OCI-LY7 (cell line): Measurements from ENCODE around the gene CHPT1. TPM values are rescaled to one million over a fixed set of nuclear protein-coding genes. Genes with fewer than 3 reads are reported as not detected.
"Not testable (repeated sequence)": the region's sequence is repeated elsewhere in the genome, so short reads cannot be mapped to it uniquely, and the experiment has no call there.

Source experiments
- BruUV-seq: library from RNA; stranded (reverse); fragments of 400-500 nt; replicated peaks from 2 replicates; lab custom pipeline; 2021; lab: Mats Ljungman, UMichigan
- CTCF ChIA-PET: fragments of 300-600 bp; sonication (Branson Sonifier 250); formaldehyde crosslinking; loops from one replicate; lab custom pipeline; 2022; ENCODE audit warnings: antibody characterized with exemption; ENCODE audit not compliant: unreplicated experiment; lab: Charles Lee
- POLR2A ChIA-PET: fragments of 300-600 bp; sonication (Branson Sonifier 250); formaldehyde crosslinking; loops from one replicate; lab custom pipeline; 2022; ENCODE audit warnings: antibody characterized with exemption; lab: Charles Lee
- DNase-seq: peaks from one replicate; pipeline ENCODE4 v3.0.0-alpha.2; 2015; ENCODE audit warnings: low spot score
- H2AFZ ChIP-seq: fragments of 200-600 bp; sonication (generic), shearing (Covaris generic); 2 replicates; pipeline ENCODE4 v1.6.1; 2014; ENCODE audit warnings: mild to moderate bottlenecking, antibody characterized with exemption, low read length, moderate library complexity
- H3K27ac ChIP-seq: fragments of 200-600 bp; sonication (generic); 2 replicates; pipeline ENCODE4 v1.5.1; 2014; ENCODE audit warnings: mixed run types, low read depth, mild to moderate bottlenecking, moderate library complexity, low read length, inconsistent platforms; ENCODE audit not compliant: poor library complexity, severe bottlenecking
- H3K36me3 ChIP-seq: fragments of 200-600 bp; sonication (generic); 2 replicates; pipeline ENCODE4 v1.6.1; 2014; ENCODE audit warnings: mild to moderate bottlenecking, antibody characterized with exemption, low read length, moderate library complexity, mixed read lengths; ENCODE audit not compliant: insufficient read depth
- H3K4me1 ChIP-seq: fragments of 200-600 bp; sonication (generic); 2 replicates; pipeline ENCODE4 v1.5.1; 2014; ENCODE audit warnings: mild to moderate bottlenecking, low read length; ENCODE audit not compliant: insufficient read depth, poor library complexity, severe bottlenecking
- H3K4me2 ChIP-seq: fragments of 200-600 bp; sonication (generic); 2 replicates; pipeline ENCODE4 v1.6.1; 2014; ENCODE audit warnings: mild to moderate bottlenecking, low read length
- H3K4me3 ChIP-seq: fragments of 200-600 bp; sonication (generic); 2 replicates; pipeline ENCODE4 v1.5.1; 2014; ENCODE audit warnings: mild to moderate bottlenecking, low read depth, low read length; ENCODE audit not compliant: poor library complexity, severe bottlenecking
- H3K79me2 ChIP-seq: fragments of 200-600 bp; sonication (generic); 2 replicates; pipeline ENCODE4 v1.6.1; 2016; ENCODE audit warnings: low read depth, mild to moderate bottlenecking, low read length, moderate library complexity, mixed read lengths; ENCODE audit not compliant: insufficient read depth
- H3K9me2 ChIP-seq: fragments of 200-600 bp; sonication (generic); 2 replicates; pipeline ENCODE4 v1.6.1; 2016; ENCODE audit warnings: mild to moderate bottlenecking, low read length, mixed read lengths; ENCODE audit not compliant: insufficient read depth
- H3K9me3 ChIP-seq: fragments of 200-600 bp; sonication (generic); 2 replicates; pipeline ENCODE4 v1.6.1; 2014; ENCODE audit warnings: mild to moderate bottlenecking, mixed run types, low read length, mixed read lengths
- H4K20me1 ChIP-seq: fragments of 200-600 bp; sonication (generic); 2 replicates; pipeline ENCODE4 v1.6.1; 2014; ENCODE audit warnings: mild to moderate bottlenecking, antibody characterized with exemption, low read length, moderate library complexity, mixed read lengths; ENCODE audit not compliant: insufficient read depth
- EZH2phosphoT487 ChIP-seq: fragments of 200-600 bp; sonication (generic); IDR thresholded peaks from 2 replicates; pipeline ENCODE4 v1.6.1; 2018; ENCODE audit warnings: low read depth, borderline replicate concordance, mild to moderate bottlenecking, mixed run types, antibody characterized with exemption, low read length, moderate library complexity, mixed read lengths
- intact Hi-C: fragments of 100-400 bp; cut with micrococcal nuclease; formaldehyde crosslinking; loops from one replicate; pipeline ENCODE4 v1.10.0; 2022; ENCODE audit not compliant: unreplicated experiment
- total RNA-seq, 2 experiments: library from RNA; depleted of rRNA in 1 of 2; stranded (reverse); fragments of >200 nt in 1 of 2; shearing (Covaris generic) in 1 of 2; gene quantifications; 2 replicates each; pipeline ENCODE4 v1.2.3, GENCODE V29; 2014 to 2022
- TF ChIP-seq, protein P1 (sequence below): fragments of 200-600 bp; sonication (generic); conservative IDR thresholded peaks from 2 replicates; pipeline ENCODE4 v1.5.1; 2014; ENCODE audit warnings: mild to moderate bottlenecking, antibody characterized with exemption, low read length, moderate library complexity, mixed read lengths

CHPT1 gene
- total RNA-seq, 2 experiments from 2014 or later: 44.3 to 56.6 TPM

DNA sequence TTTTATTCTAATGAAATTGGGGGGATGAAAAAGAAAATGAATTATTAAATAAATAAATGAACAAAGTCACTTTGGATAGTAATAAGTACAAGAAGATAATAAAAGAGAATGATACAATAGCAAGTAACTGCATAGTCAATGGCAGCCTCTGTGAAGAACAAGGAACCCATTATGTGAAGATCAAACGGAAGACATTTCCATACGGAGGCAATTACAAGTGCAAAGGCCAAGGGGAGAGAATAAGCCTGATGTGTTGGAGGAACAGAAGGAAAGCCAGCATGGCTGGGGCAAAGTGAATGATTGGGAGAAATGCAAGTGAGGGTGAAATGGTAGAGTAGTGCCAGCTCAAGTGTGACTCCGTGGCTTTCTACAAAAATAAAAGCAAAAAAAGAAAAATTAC is 43.9 kb upstream of the CHPT1 start:
- no peak for DNase-seq

DNA sequence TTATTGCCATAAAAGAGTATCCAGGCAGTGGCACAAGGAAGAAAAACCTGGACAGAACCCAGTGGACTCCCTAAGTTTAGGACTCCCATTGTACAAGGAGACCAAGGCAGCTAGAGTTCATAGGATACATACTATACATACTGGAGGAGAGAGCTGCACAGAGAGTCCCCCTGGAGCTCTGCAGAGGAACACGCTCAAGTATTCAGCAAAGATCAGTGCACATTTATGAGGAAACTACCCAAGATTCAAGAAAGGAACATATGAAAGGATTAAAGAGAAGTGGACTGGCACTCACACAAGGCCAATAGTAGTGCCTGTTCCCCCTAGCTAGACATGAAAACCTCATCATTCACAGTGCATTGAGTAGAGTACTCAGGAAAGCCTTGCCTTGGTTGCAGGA is 43.0 kb upstream of the CHPT1 start:
- no peak for TF ChIP-seq EZH2phosphoT487
- TF ChIP-seq, protein P1, sequence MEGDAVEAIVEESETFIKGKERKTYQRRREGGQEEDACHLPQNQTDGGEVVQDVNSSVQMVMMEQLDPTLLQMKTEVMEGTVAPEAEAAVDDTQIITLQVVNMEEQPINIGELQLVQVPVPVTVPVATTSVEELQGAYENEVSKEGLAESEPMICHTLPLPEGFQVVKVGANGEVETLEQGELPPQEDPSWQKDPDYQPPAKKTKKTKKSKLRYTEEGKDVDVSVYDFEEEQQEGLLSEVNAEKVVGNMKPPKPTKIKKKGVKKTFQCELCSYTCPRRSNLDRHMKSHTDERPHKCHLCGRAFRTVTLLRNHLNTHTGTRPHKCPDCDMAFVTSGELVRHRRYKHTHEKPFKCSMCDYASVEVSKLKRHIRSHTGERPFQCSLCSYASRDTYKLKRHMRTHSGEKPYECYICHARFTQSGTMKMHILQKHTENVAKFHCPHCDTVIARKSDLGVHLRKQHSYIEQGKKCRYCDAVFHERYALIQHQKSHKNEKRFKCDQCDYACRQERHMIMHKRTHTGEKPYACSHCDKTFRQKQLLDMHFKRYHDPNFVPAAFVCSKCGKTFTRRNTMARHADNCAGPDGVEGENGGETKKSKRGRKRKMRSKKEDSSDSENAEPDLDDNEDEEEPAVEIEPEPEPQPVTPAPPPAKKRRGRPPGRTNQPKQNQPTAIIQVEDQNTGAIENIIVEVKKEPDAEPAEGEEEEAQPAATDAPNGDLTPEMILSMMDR: no peak
- no peak overlapping the region for H2AFZ ChIP-seq

More for the DNA sequence above, 43.9 kb upstream of the CHPT1 start:
- Histone ChIP-seq H3K36me3 (no peaks in the 10 kb centered on the region), H3K79me2 (no peaks in the 10 kb centered on the region), H4K20me1 (no peaks in the 10 kb centered on the region), H3K27ac (no peak overlapping the region), H3K9me3 (no peaks in the 10 kb centered on the region), H3K4me2 (no peak overlapping the region), H2AFZ (no peak overlapping the region), H3K4me3 (no peak overlapping the region), H3K4me1 (no peaks in the 10 kb centered on the region), H3K9me2 (no peaks in the 10 kb centered on the region)
- BruUV-seq: no TSS peak
- TF ChIP-seq, protein P1: no peak
- no peak for TF ChIP-seq EZH2phosphoT487
- POLR2A ChIA-PET: interaction anchor here (0.6 to 0.7 kb wide), 2 partner anchors 20 to 69 kb away, joined by 3 to 4 read pairs; no protein-coding TSS in a partner anchor
- intact Hi-C loops: no loop called here
- CTCF ChIA-PET: no interaction called here

DNA sequence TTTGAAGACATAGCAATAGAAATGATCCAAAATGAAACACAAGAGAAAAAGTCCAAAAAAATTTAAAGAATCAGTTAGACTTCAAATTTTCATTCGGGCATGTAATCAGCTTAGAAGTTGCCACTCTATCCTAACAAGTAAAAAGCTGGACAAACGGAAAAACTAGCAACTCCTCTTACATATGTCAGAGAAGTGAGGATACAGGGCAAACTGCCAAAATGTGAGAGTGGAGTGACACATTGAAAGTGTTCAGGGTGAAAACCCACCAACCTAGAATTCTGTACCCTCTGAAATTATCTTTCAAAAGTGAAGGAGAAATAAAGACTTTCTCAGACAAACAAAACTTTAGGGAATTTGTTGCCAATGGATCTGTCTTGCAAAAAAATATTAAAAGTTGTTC is 42.0 kb upstream of the CHPT1 start:
- Histone ChIP-seq H3K4me1 (no peaks in the 10 kb centered on the region), H4K20me1 (no peaks in the 10 kb centered on the region), H3K4me2 (no peak overlapping the region), H2AFZ (no peak overlapping the region), H3K36me3 (no peaks in the 10 kb centered on the region), H3K4me3 (no peak overlapping the region), H3K9me2 (no peaks in the 10 kb centered on the region), H3K79me2 (no peaks in the 10 kb centered on the region), H3K27ac (no peak overlapping the region), H3K9me3 (no peaks in the 10 kb centered on the region)
- no TSS peak for BruUV-seq
- TF ChIP-seq, protein P1: no peak
- no peak for TF ChIP-seq EZH2phosphoT487
- POLR2A ChIA-PET: interaction anchor here (1.0 to 1.2 kb wide), 3 partner anchors 15 to 67 kb away, joined by 3 to 7 read pairs (median 5); no protein-coding TSS in a partner anchor
- CTCF ChIA-PET: interaction anchor here (1.0 kb wide), 1 partner anchor 9 kb away, joined by 3 read pairs; no protein-coding TSS in a partner anchor
- DNase-seq: no peak
- intact Hi-C loops: no loop called here

More for the DNA sequence above, 43.0 kb upstream of the CHPT1 start:
- ChIA-PET CTCF (interaction anchor here (1.0 kb wide), 1 partner anchor 8 kb away, joined by 3 read pairs; no protein-coding TSS in a partner anchor), POLR2A (interaction anchor here (0.5 to 1.2 kb wide), 7 partner anchors 12 to 167 kb away, joined by 3 to 7 read pairs (median 3); no protein-coding TSS in a partner anchor)
- Histone ChIP-seq H3K79me2 (no peaks in the 10 kb centered on the region), H3K9me2 (no peaks in the 10 kb centered on the region), H3K9me3 (no peaks in the 10 kb centered on the region), H4K20me1 (no peaks in the 10 kb centered on the region), H3K27ac (no peak overlapping the region), H3K4me3 (no peak overlapping the region), H3K4me1 (no peaks in the 10 kb centered on the region), H3K4me2 (no peak overlapping the region), H3K36me3 (no peaks in the 10 kb centered on the region)
- intact Hi-C loops: no loop called here
- BruUV-seq: no TSS peak
- no peak for DNase-seq

DNA sequence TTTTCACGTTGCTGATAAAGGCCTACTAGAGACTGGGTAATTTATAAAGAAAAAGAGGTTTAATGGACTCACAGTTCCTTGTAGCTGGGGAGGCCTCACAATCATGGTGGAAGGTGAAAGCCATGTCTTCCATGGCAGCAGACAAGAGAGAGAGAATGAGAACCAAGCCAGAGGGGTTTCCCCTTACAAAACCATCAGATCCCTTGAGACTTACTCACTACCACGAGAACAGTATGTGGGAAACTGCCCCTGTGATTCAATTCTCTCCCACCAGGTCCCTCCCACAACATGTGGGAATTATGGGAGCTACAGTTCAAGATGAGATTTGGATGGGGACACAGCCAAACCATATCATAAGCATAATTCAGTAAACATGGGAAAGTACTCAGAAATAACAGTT is 36.8 kb upstream of the CHPT1 start:
- H3K4me1 ChIP-seq, BruUV-seq, CTCF ChIA-PET, H3K4me3 ChIP-seq, H4K20me1 ChIP-seq, H3K9me2 ChIP-seq, H3K27ac ChIP-seq, H3K36me3 ChIP-seq, H3K79me2 ChIP-seq, H2AFZ ChIP-seq, H3K9me3 ChIP-seq, intact Hi-C loops, H3K4me2 ChIP-seq, DNase-seq, POLR2A ChIA-PET: not testable (repeated sequence)
